Stimulated activated memory B cell treated with anti-CD40 and anti-IgM and Interleukin-4, amounts not matched to agents 10 μg/mL and 1 μg/mL and 100 μg/mL, for 72 hours (primary cell): ENCODE data around the gene PYY.
"Not testable (repeated sequence)": the region's sequence is repeated elsewhere in the genome, so short reads cannot be mapped to it uniquely, and the experiment has no call there.

ENCODE experiments used
- ATAC-seq: fragments of 150-1000 bp; cut with Tn5 transposase; 2 replicates; pipeline ENCODE4 v1.10.0; 2021
- H3K27ac Mint-ChIP-seq: one replicate; pipeline ENCODE4 v1.8.0; 2022; ENCODE audit warnings: mild to moderate bottlenecking, mixed read lengths
- H3K27me3 Mint-ChIP-seq: one replicate; pipeline ENCODE4 v1.8.0; 2022; ENCODE audit warnings: mixed read lengths
- H3K36me3 Mint-ChIP-seq: one replicate; pipeline ENCODE4 v1.8.0; 2022; ENCODE audit warnings: mixed read lengths
- H3K4me1 Mint-ChIP-seq: one replicate; pipeline ENCODE4 v1.8.0; 2022; ENCODE audit warnings: mixed read lengths
- H3K4me3 Mint-ChIP-seq: one replicate; pipeline ENCODE4 v1.8.0; 2022; ENCODE audit warnings: mild to moderate bottlenecking, moderate library complexity, mixed read lengths
- H3K9me3 Mint-ChIP-seq: one replicate; pipeline ENCODE4 v1.8.0; 2022; ENCODE audit warnings: mixed read lengths

Gene PYY

DNA sequence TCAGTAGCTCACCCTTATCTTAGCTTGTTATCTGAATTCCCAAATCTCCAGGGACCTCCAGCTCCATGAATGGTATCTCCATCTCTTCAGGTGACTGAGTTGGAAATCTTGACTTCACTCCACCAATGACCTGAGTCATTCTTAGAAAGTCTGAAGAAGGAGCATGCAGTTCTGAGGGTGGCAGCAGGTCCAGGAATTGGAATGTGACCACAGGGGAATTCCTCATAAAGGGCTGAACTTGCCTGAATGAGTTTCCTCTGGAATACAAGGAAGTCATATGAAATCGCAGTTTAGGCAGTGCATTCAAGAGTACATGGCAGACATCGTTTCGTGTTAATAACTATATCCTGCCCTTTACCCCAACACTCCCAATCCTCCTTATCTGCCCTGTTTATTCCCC lies 12.5 kb upstream of the PYY start:
- ATAC-seq, result no peak
- H3K27me3 Mint-ChIP-seq, result peaks cover 75% of the 10 kb centered on the region
- no peak overlapping the region for H3K27ac Mint-ChIP-seq
- peaks cover 13% of the 10 kb centered on the region for H3K4me1 Mint-ChIP-seq
- no peaks in the 10 kb centered on the region for H3K9me3 Mint-ChIP-seq
- no peaks in the 10 kb centered on the region for H3K36me3 Mint-ChIP-seq
- no peak overlapping the region for H3K4me3 Mint-ChIP-seq

DNA sequence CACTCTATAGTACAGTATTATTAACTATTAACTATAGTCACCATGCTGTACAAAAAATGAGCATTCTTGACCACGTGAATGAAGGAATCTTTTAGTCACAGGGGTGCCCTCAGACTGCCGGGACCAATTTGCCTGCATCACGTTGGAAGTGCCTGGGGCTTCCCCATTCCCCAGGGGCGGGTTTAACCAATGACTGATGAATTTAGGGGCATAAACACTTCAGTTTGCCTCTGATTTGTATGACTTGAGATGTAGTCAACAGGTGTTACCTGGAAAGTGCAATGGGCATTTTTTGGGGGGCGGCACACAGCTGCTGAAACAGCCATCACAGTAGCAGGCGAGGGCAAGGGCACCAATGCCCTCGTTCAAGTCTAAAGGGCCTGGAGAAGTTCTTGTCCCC lies 8.7 kb upstream of the PYY start:
- no peaks in the 10 kb centered on the region for H3K36me3 Mint-ChIP-seq
- no peak overlapping the region for H3K4me3 Mint-ChIP-seq
- peaks cover 13% of the 10 kb centered on the region for H3K4me1 Mint-ChIP-seq
- H3K27me3 Mint-ChIP-seq, result peaks cover 75% of the 10 kb centered on the region
- H3K9me3 Mint-ChIP-seq, result no peaks in the 10 kb centered on the region
- no peak overlapping the region for H3K27ac Mint-ChIP-seq
- ATAC-seq, result no peak

DNA sequence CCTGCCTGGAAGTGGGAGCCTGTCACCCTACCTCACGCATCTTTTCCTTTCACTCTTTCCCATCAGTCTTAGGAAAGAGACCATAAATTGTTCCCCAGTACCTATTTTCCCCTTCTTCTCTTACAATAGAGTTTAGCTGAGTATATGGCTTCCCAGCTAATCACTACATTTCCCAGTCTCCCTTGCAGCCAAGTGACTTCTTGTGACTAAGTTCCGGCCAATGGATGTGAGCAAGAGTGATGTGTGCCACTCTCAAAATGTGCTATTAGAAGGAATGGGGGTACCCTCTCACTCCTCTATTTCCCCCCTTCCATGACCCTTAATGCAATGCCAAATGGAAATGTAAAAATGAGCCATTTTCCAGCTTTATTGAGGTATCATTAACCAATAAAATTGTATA lies 8.2 kb upstream of the PYY start:
- no peak overlapping the region for H3K27ac Mint-ChIP-seq

DNA sequence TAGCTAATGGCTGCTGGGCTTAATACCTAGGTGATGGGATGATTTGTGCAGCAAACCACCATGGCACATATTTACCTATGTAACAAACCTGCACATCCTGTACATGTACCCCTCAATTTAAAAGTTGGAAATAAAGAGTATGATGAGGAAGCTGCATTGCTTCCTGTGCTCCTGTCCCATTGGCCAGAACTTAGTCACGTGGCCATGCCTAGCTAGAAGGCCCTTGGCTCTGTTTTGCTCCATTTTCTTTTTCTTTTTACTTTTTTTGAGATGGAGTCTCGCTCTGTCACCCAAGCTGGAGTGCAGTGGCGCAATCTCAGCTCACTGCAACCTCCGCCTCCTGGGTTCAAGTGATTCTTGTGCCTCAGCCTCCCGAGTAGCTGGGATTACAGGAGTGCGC lies 7.6 kb upstream of the PYY start:
- ATAC-seq, H3K36me3 Mint-ChIP-seq, H3K4me3 Mint-ChIP-seq, H3K27ac Mint-ChIP-seq, H3K9me3 Mint-ChIP-seq: not testable (repeated sequence)
- peaks cover 68% of the 10 kb centered on the region for H3K27me3 Mint-ChIP-seq
- peaks cover 13% of the 10 kb centered on the region for H3K4me1 Mint-ChIP-seq

More for the DNA sequence above, 8.2 kb upstream of the PYY start:
- ATAC-seq, result no peak
- H3K27me3 Mint-ChIP-seq, result peaks cover 69% of the 10 kb centered on the region
- H3K4me3 Mint-ChIP-seq, result no peak overlapping the region
- no peaks in the 10 kb centered on the region for H3K9me3 Mint-ChIP-seq
- peaks cover 13% of the 10 kb centered on the region for H3K4me1 Mint-ChIP-seq
- H3K36me3 Mint-ChIP-seq, result no peaks in the 10 kb centered on the region

DNA sequence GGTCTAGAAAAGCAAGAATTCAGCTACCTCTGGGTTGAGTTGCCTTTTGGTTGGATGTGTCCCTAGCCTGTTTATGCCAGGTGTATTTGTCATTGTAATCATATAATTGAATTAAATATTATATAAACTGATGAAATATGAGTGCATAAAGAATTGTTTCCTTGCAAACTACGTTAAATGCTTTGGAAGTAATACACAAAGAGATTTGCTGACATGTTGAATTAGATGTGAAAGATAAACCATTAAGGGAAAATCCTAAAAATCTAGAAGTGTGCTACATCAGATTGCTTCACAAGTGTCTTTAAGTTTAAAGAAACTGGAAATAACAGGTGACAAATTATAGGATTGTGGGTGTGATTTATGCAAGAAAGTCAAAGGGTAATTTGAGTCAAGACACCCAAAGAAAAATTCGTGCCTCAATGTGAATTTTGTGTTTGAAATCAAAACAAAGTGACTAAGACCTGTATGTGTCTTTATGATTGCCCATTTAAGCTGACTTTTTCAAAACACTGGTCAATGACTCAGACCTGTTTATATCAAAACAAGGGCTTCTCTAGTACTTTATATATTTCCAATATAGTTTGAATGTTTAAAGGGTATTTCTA lies 5.1 kb upstream of the PYY start:
- H3K36me3 Mint-ChIP-seq, result no peaks in the 10 kb centered on the region
- no peak for ATAC-seq
- peaks cover 71% of the 10 kb centered on the region for H3K27me3 Mint-ChIP-seq
- H3K27ac Mint-ChIP-seq, result no peak overlapping the region
- H3K9me3 Mint-ChIP-seq, result no peaks in the 10 kb centered on the region
- no peak overlapping the region for H3K4me3 Mint-ChIP-seq
- peaks cover 13% of the 10 kb centered on the region for H3K4me1 Mint-ChIP-seq

DNA sequence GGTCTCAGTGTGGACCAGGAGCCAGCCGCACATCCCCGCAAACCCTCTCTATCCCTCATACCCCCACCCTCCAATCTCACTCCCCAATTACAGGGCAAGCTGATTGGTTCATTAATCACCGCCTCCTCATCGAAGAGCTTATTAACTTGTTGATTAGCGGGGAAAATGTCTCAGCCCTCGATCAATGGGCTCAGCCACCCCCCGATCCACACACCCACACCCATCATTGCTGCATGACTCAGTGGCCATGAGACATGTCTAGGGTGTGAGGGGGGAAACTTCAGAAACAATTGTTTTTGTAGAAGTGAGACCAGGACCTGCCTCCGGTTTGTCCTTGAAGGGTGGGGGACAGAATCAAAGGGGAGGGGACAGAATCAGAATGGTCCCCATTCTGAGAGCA lies 2.5 kb upstream of the PYY start:
- no peaks in the 10 kb centered on the region for H3K36me3 Mint-ChIP-seq
- no peaks in the 10 kb centered on the region for H3K9me3 Mint-ChIP-seq
- no peak overlapping the region for H3K4me3 Mint-ChIP-seq
- H3K27ac Mint-ChIP-seq, result no peak overlapping the region
- peaks cover 9% of the 10 kb centered on the region for H3K4me1 Mint-ChIP-seq
- no peak for ATAC-seq
- peaks cover 71% of the 10 kb centered on the region for H3K27me3 Mint-ChIP-seq

DNA sequence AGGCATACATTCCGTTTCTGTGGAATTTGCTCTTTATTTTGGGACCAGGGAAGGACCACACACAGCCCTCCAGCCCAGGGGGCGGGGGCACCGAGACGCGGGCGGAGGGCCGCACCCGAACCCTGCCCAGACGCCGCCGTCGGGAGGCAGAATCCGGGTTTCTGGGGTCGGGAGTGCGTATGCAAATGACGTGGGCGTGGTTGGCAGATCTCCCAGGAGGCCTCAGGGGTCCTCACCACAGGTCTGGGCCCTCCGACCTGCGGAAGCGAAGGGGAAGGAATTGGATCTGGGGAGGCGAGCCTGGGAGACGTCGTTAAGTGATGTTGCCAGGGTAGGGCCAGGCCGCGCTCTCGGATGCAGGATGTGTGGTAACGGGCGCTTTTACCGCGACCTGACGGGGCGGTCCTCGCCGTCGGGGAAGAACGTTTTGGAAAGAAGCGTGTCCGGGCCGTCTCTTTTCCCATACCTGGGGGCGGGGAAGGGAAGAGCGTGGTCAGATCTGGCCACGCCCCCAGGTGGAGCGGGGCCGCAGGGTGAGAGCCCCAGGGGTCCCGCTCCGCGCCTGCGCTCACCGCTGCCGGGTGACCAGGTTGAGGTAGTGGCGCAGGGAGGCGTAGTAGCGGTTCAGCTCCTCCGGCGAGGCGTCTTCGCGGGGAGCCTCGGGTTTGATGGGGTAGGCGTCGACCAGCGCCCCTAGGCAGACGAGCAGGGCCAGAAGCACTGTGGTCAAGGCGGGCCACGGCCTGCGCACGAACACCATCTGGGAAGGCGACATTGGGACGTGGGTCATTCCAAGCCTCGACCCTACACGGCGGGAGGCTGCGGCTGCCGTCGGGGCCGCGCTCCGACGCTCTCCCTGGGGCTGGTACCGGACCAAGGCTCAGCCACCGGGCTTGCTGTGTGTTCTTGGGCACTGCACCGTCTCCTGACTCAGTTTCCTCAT lies 745 bp downstream of the PYY start:
- Mint-ChIP-seq H3K27me3 (peaks cover 79% of the 10 kb centered on the region), H3K9me3 (no peaks in the 10 kb centered on the region), H3K4me3 (peak overlapping the region; percentile 13), H3K36me3 (no peaks in the 10 kb centered on the region), H3K4me1 (peaks cover 9% of the 10 kb centered on the region), H3K27ac (no peak overlapping the region)
- ATAC-seq, result no peak

DNA sequence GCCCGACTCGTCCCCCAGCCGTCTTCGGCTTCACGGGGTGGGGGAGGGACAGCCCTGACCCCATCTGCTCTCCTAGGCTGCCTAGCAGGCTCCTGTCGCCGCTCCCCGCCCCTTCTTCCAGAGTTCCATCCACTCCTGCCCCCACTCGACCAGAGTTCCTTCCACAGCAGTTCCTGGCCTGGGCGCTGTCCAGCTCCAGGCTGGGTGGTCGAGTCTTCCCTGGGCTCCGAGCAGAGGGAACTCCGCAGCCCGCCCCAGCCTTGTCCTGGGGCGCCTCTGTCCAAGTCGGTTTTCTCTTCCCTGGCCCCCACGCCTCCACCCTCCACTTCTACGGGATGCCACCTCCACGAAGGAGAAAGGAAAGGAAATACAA lies 1.4 kb downstream of the PYY start:
- H3K27me3 Mint-ChIP-seq, result peaks cover 86% of the 10 kb centered on the region
- no peak overlapping the region for H3K27ac Mint-ChIP-seq
- no peaks in the 10 kb centered on the region for H3K36me3 Mint-ChIP-seq
- no peak overlapping the region for H3K4me3 Mint-ChIP-seq
- ATAC-seq, result no peak
- no peaks in the 10 kb centered on the region for H3K9me3 Mint-ChIP-seq
- peaks cover 9% of the 10 kb centered on the region for H3K4me1 Mint-ChIP-seq

DNA sequence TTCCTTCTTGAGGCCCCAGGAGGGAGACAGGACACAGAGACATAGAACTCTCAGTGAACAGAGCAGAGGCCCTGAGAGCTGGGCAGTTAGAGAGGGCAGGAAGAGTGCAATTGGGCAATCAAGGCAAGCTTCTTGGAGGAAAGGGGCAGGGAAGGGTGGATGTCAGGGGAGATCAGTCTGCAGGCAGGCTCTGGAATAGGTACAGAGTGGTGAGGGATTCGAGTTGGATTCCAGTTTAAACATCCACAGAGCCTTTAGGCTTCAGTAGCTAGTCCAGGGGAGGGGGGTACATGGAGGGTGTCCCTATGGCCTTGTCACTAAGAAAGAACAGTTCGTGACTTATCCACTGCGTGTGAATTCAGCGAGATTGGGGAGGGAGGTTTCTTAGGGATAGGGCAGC lies 2.0 kb downstream of the PYY start:
- no peaks in the 10 kb centered on the region for H3K9me3 Mint-ChIP-seq

DNA sequence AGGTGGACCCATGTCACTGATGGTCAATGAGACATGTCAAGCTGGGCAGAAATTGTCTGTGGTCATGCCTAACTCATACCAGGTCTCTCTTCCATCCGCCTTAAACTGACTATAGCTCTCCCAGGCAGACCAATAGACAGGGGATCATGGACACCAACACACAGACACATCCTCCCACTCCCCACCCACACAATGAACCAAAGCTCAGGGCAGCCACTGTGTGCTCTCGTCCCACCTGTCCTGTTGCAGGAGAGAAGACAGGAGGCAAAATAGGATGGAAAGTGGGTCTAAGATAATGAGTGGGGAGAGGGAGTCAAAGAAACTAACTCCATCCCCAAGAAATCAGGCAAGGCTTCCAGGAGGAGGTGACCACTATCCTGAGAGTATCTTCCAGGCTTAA lies 3.2 kb downstream of the PYY start:
- Mint-ChIP-seq H3K4me1 (peaks cover 13% of the 10 kb centered on the region), H3K27ac (no peak overlapping the region), H3K36me3 (no peaks in the 10 kb centered on the region), H3K4me3 (no peak overlapping the region), H3K9me3 (no peaks in the 10 kb centered on the region), H3K27me3 (peaks cover 86% of the 10 kb centered on the region)
- ATAC-seq, result no peak

More for the DNA sequence above, 2.0 kb downstream of the PYY start:
- no peak overlapping the region for H3K4me3 Mint-ChIP-seq
- peaks cover 86% of the 10 kb centered on the region for H3K27me3 Mint-ChIP-seq
- H3K36me3 Mint-ChIP-seq, result no peaks in the 10 kb centered on the region
- H3K27ac Mint-ChIP-seq, result no peak overlapping the region
- H3K4me1 Mint-ChIP-seq, result peaks cover 9% of the 10 kb centered on the region
- ATAC-seq, result peak; percentile 7

DNA sequence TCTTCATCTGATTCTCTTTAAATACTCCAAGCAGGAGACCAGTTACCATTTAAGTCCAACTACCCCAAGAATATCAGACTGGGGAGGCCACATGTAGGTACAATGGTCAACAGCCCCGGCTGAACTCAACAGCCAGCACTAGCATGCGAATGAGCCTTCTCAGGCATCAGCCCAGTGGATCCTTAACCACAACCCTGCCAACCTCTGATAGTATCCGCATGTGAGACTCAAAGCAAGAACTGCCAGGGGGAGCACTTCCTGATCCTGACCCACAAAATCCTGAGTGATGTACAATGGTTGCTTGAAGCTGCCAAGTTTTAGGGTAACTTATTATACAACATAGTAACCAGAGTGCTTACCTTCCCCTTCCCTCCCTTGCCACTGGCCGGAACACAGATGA lies 4.0 kb downstream of the PYY start:
- peaks cover 83% of the 10 kb centered on the region for H3K27me3 Mint-ChIP-seq
- peaks cover 13% of the 10 kb centered on the region for H3K4me1 Mint-ChIP-seq
- no peaks in the 10 kb centered on the region for H3K9me3 Mint-ChIP-seq
- no peaks in the 10 kb centered on the region for H3K36me3 Mint-ChIP-seq
- no peak overlapping the region for H3K4me3 Mint-ChIP-seq
- H3K27ac Mint-ChIP-seq, result no peak overlapping the region
- ATAC-seq, result no peak

DNA sequence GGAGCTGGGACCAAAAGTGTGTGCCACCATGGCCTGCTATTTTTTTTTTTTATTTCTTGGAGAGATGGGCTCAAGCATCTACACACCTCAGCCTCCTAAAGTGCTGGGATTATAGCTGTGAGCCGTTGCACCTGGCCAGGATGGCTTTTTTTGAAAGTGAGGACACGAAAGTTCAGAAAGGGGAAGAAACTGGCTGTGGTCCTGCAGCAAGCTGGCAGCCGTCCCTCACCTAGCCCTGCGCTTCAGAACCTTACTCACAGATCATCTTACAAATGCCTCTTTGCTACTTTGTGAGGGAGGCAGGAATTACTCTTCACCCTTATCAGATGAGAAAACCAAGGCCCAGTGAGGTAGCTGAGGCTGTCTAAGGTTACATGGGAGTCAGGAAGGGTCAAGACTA lies 7.0 kb downstream of the PYY start:
- H3K9me3 Mint-ChIP-seq, result no peaks in the 10 kb centered on the region
- no peak for ATAC-seq
- H3K27ac Mint-ChIP-seq, result no peak overlapping the region
- H3K4me1 Mint-ChIP-seq, result peaks cover 5% of the 10 kb centered on the region
- H3K27me3 Mint-ChIP-seq, result peaks cover 62% of the 10 kb centered on the region
- H3K4me3 Mint-ChIP-seq, result no peak overlapping the region
- H3K36me3 Mint-ChIP-seq, result no peaks in the 10 kb centered on the region

DNA sequence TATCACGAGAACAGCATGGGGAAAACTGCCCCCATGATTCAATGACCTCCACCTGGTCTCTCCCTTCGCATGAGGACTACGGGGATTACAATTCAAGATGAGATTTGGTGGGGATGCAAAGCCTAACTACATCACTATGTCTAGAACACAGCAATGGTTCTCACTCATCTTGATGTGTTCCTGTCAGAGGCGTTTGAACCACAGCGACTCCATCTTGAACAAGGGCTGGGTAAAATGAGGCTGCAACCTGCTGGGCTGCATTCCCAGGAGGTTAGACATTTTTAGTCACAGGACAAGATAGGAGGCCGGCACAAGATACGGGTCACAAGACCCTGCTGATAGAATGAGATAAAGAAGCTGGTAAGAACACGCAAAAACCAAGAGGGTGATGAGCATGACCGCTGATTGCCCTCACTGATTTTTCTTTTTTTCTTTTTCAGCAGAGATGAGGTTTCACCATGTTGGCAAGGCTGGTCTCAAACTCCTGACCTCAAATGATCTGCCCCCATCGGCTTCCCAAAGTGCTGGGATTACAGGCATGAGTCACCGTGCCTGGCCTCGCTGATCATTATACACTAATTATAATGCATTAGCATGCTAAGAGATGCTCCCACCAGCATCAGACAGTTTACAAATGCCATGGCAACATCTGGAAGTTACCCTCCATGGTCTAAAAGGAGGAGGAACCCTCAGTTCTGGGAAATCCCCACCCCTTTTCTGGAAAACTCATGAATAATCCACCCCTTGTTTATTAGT lies 8.5 kb downstream of the PYY start:
- H3K4me3 Mint-ChIP-seq, result no peak overlapping the region
- H3K36me3 Mint-ChIP-seq, result no peaks in the 10 kb centered on the region
- ATAC-seq, result no peak
- H3K27me3 Mint-ChIP-seq, result peaks cover 46% of the 10 kb centered on the region
- peaks cover 5% of the 10 kb centered on the region for H3K4me1 Mint-ChIP-seq
- no peak overlapping the region for H3K27ac Mint-ChIP-seq
- no peaks in the 10 kb centered on the region for H3K9me3 Mint-ChIP-seq

DNA sequence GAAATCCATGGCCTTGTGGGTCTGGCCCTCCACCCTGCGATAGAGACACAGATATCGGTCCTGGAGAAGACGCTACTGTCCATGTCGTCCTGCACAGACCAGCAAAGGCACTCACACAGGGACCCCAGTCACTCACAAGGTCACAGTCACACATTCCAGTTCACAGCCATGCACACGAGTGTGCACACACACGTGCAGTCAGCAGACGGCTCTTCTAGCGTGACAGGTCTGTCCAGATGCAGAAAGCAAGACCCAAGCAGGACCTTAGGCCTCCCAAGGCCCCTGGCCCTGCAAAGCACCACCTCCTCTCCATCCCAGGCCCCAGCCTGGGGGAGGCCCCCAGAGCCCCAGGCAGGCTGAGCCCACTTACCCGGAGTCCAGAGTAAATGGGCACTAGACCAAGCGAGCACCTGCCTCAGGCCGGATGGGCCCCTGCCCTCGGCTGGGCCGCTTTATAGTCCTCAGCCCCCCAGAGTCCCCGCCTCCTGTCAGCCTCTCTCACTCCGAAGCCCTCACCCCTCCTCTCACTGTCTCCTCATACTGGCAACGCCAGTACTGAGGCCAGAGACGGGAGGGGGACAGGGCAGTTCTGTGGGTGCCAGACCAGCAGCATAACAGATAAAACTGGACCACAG lies 11.6 kb downstream of the PYY start, which contains the start of gene PPY:
PPY (minus strand) TSS at position 426 of the 635 bp plus-strand sequence. CDS start 822 bp downstream, outside the sequence.
- Mint-ChIP-seq H3K9me3 (no peaks in the 10 kb centered on the region), H3K36me3 (no peaks in the 10 kb centered on the region), H3K27ac (no peak within 1 kb of the TSS), H3K27me3 (peaks cover 56% of the 10 kb centered on the region), H3K4me1 (peaks cover 17% of the 10 kb centered on the region), H3K4me3 (no peak within 1 kb of the TSS)
- ATAC-seq, result no peak

DNA sequence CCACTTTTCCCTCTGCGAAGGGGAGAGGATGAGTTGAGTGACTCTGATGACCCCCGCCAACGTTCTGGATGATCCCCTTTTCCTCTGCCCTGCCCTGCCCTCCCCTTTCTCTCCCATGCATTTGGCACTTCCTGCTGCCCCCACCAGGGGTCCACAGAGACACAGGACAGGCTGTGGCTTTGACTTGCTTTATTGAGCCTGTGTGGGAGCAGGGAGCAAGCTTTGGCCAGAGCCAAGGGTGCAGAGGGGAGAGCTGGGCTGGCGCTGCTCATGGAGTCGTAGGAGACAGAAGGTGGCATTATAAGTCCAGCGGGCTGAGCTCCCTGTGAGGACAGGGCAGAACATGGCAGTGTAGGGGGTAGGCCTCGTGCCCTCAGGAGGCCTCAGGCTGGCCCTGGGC lies 13.1 kb downstream of the PYY start:
- Mint-ChIP-seq H3K4me3 (no peak overlapping the region), H3K9me3 (no peaks in the 10 kb centered on the region), H3K27me3 (peaks cover 55% of the 10 kb centered on the region), H3K36me3 (no peaks in the 10 kb centered on the region), H3K27ac (no peak overlapping the region), H3K4me1 (peaks cover 12% of the 10 kb centered on the region)
- no peak for ATAC-seq
